IPS-11a (cell line): Measurements from ENCODE around the gene CDK5RAP2.

Experiments
- H3K4me3 ChIP-seq: one replicate; pipeline ENCODE4 v1.5.1; 2013; ENCODE audit warnings: low read depth, low read length, control low read depth

CDK5RAP2 gene

GRCh38 chr9:120362446-120362845, 217.5 kb downstream of the CDK5RAP2 start:
- H3K4me3 ChIP-seq, result no peak overlapping the region

- H3K4me3 ChIP-seq, result no peak overlapping the region
These were observed 218.4 kb downstream of the CDK5RAP2 start for GRCh38 chr9:120361551-120361950.

GRCh38 chr9:120360510-120360909, 219.5 kb downstream of the CDK5RAP2 start:
- no peak overlapping the region for H3K4me3 ChIP-seq

- H3K4me3 ChIP-seq, result no peak overlapping the region
These were observed 219.9 kb downstream of the CDK5RAP2 start for GRCh38 chr9:120360046-120360445.

GRCh38 chr9:120358877-120359276, 221.1 kb downstream of the CDK5RAP2 start:
- no peak overlapping the region for H3K4me3 ChIP-seq

GRCh38 chr9:120353506-120353905, 226.5 kb downstream of the CDK5RAP2 start:
- no peak overlapping the region for H3K4me3 ChIP-seq

GRCh38 chr9:120351106-120351505, 228.9 kb downstream of the CDK5RAP2 start:
- H3K4me3 ChIP-seq, result no peak overlapping the region

GRCh38 chr9:120350596-120350995, 229.4 kb downstream of the CDK5RAP2 start:
- H3K4me3 ChIP-seq, result no peak overlapping the region

GRCh38 chr9:120348951-120349429, 231.0 kb downstream of the CDK5RAP2 start:
- no peak overlapping the region for H3K4me3 ChIP-seq

GRCh38 chr9:120345379-120345778, 234.6 kb downstream of the CDK5RAP2 start:
- H3K4me3 ChIP-seq, result no peak overlapping the region

GRCh38 chr9:120344230-120344629, 235.7 kb downstream of the CDK5RAP2 start:
- no peak overlapping the region for H3K4me3 ChIP-seq

GRCh38 chr9:120343416-120343815, 236.6 kb downstream of the CDK5RAP2 start:
- no peak overlapping the region for H3K4me3 ChIP-seq
